ENCODE measurements around the gene PLCH2. TPM values are rescaled to one million over a fixed set of nuclear protein-coding genes. Genes with fewer than 3 reads are reported as not detected.

The PLCH2 gene
- total and polyA plus RNA-seq, 7 donors, result 0.04 to 0.60 (median 0.09) TPM; not detected in 1

DNA sequence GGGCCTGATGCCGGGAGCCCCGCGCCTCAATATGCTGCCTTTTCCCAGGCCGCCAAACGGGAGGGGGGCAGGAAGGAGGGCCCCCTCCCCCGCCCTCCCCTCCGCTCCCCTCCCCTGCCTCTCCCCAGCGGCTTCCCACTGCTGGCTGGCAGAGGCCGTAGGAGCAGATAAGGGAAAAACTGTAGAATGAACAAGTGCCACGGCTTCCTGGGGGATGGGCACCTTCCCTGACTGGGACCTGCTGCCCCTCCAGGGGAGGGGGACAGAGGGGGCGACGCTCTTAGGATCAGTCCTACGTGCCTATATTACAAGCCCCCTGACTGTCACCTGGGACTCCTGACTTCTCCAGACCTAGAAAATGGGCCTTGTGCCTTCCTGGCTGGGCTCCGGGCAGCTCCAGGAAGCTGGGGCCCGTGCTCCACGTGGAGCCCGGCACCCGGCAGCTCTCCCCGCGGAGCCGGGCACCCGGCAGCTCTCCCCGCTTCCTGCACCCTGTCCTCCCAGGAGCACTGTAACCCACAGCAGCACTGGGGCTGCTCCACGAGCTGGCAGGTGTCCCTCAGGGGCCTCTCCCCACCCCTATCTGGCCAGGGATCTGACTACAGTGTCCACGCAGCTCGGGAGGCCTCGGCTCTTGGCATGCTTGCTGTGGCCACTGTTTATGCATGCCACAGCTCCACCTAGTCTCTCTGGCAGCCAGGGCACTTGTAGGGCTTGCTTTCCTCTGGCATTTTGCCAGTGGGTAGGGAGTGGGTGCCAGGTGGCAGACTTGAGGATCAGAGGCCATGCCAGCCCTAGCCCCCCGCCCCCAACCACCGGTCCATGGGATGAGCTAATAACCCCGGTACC is 54.6 kb downstream of the PLCH2 start:
- H3K4me3 ChIP-seq, result peak overlapping the region; percentile 58
- ATAC-seq (no peak), DNase-seq (no peak)
- WGBS, 3 donors, result 13 to 21% (median 16%) methylated on average over 23 to 30 of the region's 30 CpGs
- intact Hi-C loops (cut with DNase I), result loop anchor here (5.0 kb wide), 2 partner anchors 118 to 338 kb away; partner anchors contain the start of genes FAAP20 (in 1 of the 2) and PEX10 (in 1 of the 2)
- H3K4me1 ChIP-seq, result peaks cover 57% of the 10 kb centered on the region
- H3K27me3 ChIP-seq (ENCODE audit: insufficient read depth in 3 of 3, low read length in 2 of 3), result peaks cover 0 to under 1% (median 0%) of the 10 kb centered on the region in 3 donors
- no peak overlapping the region for H3K27ac ChIP-seq
- TF ChIP-seq, protein P1, sequence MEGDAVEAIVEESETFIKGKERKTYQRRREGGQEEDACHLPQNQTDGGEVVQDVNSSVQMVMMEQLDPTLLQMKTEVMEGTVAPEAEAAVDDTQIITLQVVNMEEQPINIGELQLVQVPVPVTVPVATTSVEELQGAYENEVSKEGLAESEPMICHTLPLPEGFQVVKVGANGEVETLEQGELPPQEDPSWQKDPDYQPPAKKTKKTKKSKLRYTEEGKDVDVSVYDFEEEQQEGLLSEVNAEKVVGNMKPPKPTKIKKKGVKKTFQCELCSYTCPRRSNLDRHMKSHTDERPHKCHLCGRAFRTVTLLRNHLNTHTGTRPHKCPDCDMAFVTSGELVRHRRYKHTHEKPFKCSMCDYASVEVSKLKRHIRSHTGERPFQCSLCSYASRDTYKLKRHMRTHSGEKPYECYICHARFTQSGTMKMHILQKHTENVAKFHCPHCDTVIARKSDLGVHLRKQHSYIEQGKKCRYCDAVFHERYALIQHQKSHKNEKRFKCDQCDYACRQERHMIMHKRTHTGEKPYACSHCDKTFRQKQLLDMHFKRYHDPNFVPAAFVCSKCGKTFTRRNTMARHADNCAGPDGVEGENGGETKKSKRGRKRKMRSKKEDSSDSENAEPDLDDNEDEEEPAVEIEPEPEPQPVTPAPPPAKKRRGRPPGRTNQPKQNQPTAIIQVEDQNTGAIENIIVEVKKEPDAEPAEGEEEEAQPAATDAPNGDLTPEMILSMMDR (IDR thresholded peaks at IDR 0.05), result no peak
- H3K9me3 ChIP-seq, result no peaks in the 10 kb centered on the region
- H3K36me3 ChIP-seq (ENCODE audit: insufficient read depth in 1 of 2, low read depth in 1 of 2), result no peaks in the 10 kb centered on the region

DNA sequence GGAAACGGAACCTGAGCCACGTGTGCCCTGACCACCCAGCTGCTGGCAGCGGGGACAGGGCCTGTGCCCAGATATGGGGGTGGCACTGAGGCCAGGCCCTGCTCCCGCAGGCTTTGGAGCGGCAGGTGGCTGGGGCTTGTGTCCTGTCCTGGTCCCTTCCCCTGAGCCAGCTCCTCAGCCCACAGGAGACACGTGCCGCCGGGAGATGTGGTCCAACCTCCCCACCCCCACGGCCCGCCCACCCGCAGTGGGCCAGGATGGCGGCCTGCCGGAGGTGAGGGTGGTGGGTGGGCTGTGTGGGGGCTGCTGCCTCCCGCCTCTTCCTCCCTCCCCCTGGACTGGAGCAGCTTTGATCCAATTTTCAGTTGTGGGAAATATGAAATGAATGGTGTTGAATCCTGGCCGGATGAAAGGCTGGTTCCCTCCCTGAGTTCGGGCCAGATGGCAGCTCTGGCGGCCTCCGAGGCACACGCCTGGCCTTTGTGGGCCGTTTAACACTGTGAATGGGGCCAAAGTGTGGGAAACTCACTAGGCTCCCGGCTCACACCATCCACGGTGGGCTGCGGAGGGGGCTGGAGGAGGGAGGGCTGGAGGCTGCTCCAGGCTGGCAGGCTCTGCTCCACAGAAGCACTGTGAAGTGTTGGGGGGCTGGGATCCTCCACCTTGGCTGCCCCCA is 56.5 kb downstream of the PLCH2 start:
- H3K4me3 ChIP-seq, result no peak overlapping the region
- H3K9me3 ChIP-seq, result no peaks in the 10 kb centered on the region
- intact Hi-C loops (cut with DNase I), result loop anchor here (5.0 kb wide), 2 partner anchors 120 to 340 kb away; partner anchors contain the start of genes FAAP20 (in 1 of the 2) and PEX10 (in 1 of the 2)
- peaks cover 46% of the 10 kb centered on the region for H3K4me1 ChIP-seq
- H3K27ac ChIP-seq, result peak overlapping the region; percentile 42
- WGBS, 3 donors, result 22 to 40% (median 31%) methylated on average over 21 to 23 of the region's 23 CpGs
- H3K27me3 ChIP-seq (ENCODE audit: insufficient read depth in 3 of 3, low read length in 2 of 3), result peaks cover 0 to 6% (median 4%) of the 10 kb centered on the region in 3 donors
- H3K36me3 ChIP-seq (ENCODE audit: insufficient read depth in 1 of 2, low read depth in 1 of 2), result no peaks in the 10 kb centered on the region
- no peak for DNase-seq
- TF ChIP-seq, protein P1 (IDR thresholded peaks at IDR 0.05), result no peak
- ATAC-seq, result peak in 3 of 4 donors; percentile 22 to 75 (median 25)

DNA sequence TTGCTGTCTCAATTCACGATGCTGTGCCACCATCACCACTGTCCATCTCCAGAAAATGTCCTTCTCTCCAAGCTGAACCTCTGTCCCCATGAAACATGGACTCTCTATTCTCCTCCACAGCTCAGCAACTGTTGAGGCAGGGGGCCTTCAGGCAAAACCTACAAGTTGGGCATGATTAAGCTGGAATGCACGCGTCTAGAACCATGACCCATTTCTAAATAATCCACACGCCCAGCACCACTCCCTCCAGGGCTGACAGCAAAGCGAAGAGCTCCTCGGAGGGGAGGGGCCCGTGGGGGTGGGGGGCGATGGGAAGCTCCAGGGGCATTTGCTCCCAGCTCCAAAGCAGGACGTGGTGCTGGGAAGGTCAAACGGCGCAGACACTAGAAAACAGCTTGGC is 57.3 kb downstream of the PLCH2 start:
- H3K9me3 ChIP-seq, result no peaks in the 10 kb centered on the region
- no peak overlapping the region for H3K4me3 ChIP-seq
- peaks cover 39% of the 10 kb centered on the region for H3K4me1 ChIP-seq
- TF ChIP-seq, protein P1 (IDR thresholded peaks at IDR 0.05), result no peak
- intact Hi-C loops (cut with DNase I), result loop anchor here (5.0 kb wide), 2 partner anchors 121 to 341 kb away; partner anchors contain the start of genes FAAP20 (in 1 of the 2) and PEX10 (in 1 of the 2)
- 62 to 72% (median 63%) methylated on average over 11 of the region's 11 CpGs for WGBS, 3 donors
- H3K27me3 ChIP-seq (ENCODE audit: insufficient read depth in 3 of 3, low read length in 2 of 3), result peaks cover 0 to 8% (median 5%) of the 10 kb centered on the region in 3 donors
- no peak for ATAC-seq
- no peaks in the 10 kb centered on the region for H3K36me3 ChIP-seq (ENCODE audit: insufficient read depth in 1 of 2, low read depth in 1 of 2)
- no peak overlapping the region for H3K27ac ChIP-seq
- DNase-seq, result no peak

DNA sequence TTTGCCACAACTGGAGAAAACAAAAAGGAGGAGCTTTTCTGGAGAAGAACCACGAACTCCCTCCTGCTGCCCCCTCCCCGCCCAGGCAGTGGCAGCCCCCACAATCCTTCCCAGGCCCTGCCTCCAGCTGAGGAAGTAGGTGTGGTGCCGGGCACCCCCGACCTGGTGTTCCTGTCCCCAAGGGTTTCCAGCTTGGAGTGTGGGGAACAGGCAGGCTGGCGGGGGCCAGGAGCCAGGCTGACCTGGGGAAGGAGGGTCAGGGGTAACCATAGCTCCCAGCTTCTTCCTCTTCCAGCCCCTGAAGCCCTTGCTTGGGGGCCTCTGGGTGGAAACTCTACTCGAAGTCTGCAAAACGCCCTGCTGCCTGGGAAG is 58.2 kb downstream of the PLCH2 start:
- peaks cover 0 to 11% (median 8%) of the 10 kb centered on the region in 3 donors for H3K27me3 ChIP-seq (ENCODE audit: insufficient read depth in 3 of 3, low read length in 2 of 3)
- H3K36me3 ChIP-seq (ENCODE audit: insufficient read depth in 1 of 2, low read depth in 1 of 2), result no peaks in the 10 kb centered on the region
- H3K4me3 ChIP-seq, result no peak overlapping the region
- WGBS, 3 donors, result 52 to 72% (median 66%) methylated on average over 7 of the region's 7 CpGs
- no peaks in the 10 kb centered on the region for H3K9me3 ChIP-seq
- ATAC-seq (no peak), DNase-seq (no peak)
- intact Hi-C loops (cut with DNase I), result loop anchor here (1.0 to 5.0 kb wide), 3 partner anchors 11 to 342 kb away; partner anchors contain the start of genes FAAP20 (in 1 of the 2) and PEX10 (in 1 of the 2)
- no peak overlapping the region for H3K27ac ChIP-seq
- TF ChIP-seq, protein P1 (IDR thresholded peaks at IDR 0.05), result no peak
- H3K4me1 ChIP-seq, result peaks cover 30% of the 10 kb centered on the region

Measured in psoas muscle (tissue), 8 donors.